Thoracic aorta (tissue), 2 donors: ENCODE data around the gene STAT4. TPM values are rescaled to one million over a fixed set of nuclear protein-coding genes. Genes with fewer than 3 reads are reported as not detected.

Source experiments
- ATAC-seq: fragments of 150-250 bp; one replicate; pipeline ENCODE4 v1.8.0; 2017; ENCODE audit warnings: low read depth; ENCODE audit not compliant: insufficient number of reproducible peaks, low FRiP score
- DNase-seq: peaks from one replicate; pipeline ENCODE4 v3.0.0-alpha.2; 2020; ENCODE audit warnings: low spot score
- H3K27ac ChIP-seq, 2 donors: fragments of 200-600 bp; sonication (generic); 1 replicate in 1 of 2; 2 replicates in 1 of 2; pipeline ENCODE4 v1.5.1; 2016; ENCODE audit warnings: mild to moderate bottlenecking in 2 of 2, moderate library complexity in 2 of 2
- H3K27me3 ChIP-seq: fragments of 200-600 bp; sonication (generic); replicated peaks from 2 replicates; pipeline ENCODE4 v1.6.0; 2016; ENCODE audit warnings: mild to moderate bottlenecking; ENCODE audit not compliant: insufficient read depth
- H3K36me3 ChIP-seq: fragments of 200-600 bp; sonication (generic); one replicate; pipeline ENCODE4 v1.5.1; 2016
- H3K4me1 ChIP-seq, 2 donors: fragments of 200-600 bp; sonication (generic); 1 replicate in 1 of 2; 2 replicates in 1 of 2; pipeline versions ENCODE4 v1.5.1 to v1.6.0; 2016; ENCODE audit warnings: low read depth in 2 of 2, mild to moderate bottlenecking in 1 of 2; ENCODE audit not compliant: control insufficient read depth in 1 of 2
- H3K4me3 ChIP-seq: fragments of 200-600 bp; sonication (generic); 2 replicates; pipeline ENCODE4 v1.5.1; 2016; ENCODE audit warnings: mild to moderate bottlenecking
- H3K9me3 ChIP-seq: fragments of 200-600 bp; sonication (generic); 2 replicates; pipeline ENCODE4 v1.5.1; 2016
- CTCF ChIP-seq: fragments of 200-600 bp; sonication (generic); IDR thresholded peaks from one replicate; pipeline ENCODE4 v1.5.1; 2019; ENCODE audit warnings: antibody characterized with exemption
- total RNA-seq, 2 donors: library from RNA; depleted of rRNA; stranded (reverse); fragments of >200 nt; gene quantifications; one replicate each; pipeline versions ENCODE4 v1.1.0 to v1.2.3, GENCODE V29; 2016

The STAT4 gene
- total RNA-seq, 2 donors from 2014 or later = 2.7 to 6.6 TPM

GRCh38 chr2:190981333-190981732 is 169.5 kb downstream of the STAT4 start:
- TF ChIP-seq CTCF = no peak
- H3K4me3 ChIP-seq = no peak overlapping the region
- DNase-seq (no peak), ATAC-seq (no peak)
- H3K36me3 ChIP-seq = peaks cover 42% of the 10 kb centered on the region
- no peak overlapping the region for H3K27ac ChIP-seq
- peaks cover 0 to 18% of the 10 kb centered on the region in 2 donors for H3K4me1 ChIP-seq
- no peaks in the 10 kb centered on the region for H3K27me3 ChIP-seq
- H3K9me3 ChIP-seq = no peaks in the 10 kb centered on the region

GRCh38 chr2:190980630-190981209 is 170.1 kb downstream of the STAT4 start:
- ATAC-seq (no peak), DNase-seq (no peak)
- Histone ChIP-seq H3K9me3 (no peaks in the 10 kb centered on the region), H3K27ac (no peak overlapping the region), H3K27me3 (no peaks in the 10 kb centered on the region), H3K36me3 (peaks cover 42% of the 10 kb centered on the region), H3K4me3 (no peak overlapping the region), H3K4me1 (peaks cover 0 to 18% of the 10 kb centered on the region in 2 donors)
- TF ChIP-seq CTCF = no peak

- Histone ChIP-seq H3K4me3 (no peak overlapping the region), H3K4me1 (peaks cover 0 to 21% of the 10 kb centered on the region in 2 donors), H3K27ac (no peak overlapping the region), H3K27me3 (no peaks in the 10 kb centered on the region), H3K9me3 (no peaks in the 10 kb centered on the region), H3K36me3 (peaks cover 40% of the 10 kb centered on the region)
- TF ChIP-seq CTCF = no peak
- ATAC-seq = no peak
- DNase-seq = no peak
Observed at GRCh38 chr2:190979906-190980629, 170.7 kb downstream of the STAT4 start.

Other genes starting within 250 kb of the STAT4 start
- 10 to 100 TPM; 67.4 to 82.6 TPM for gene STAT1, start 136.8 kb downstream of the STAT4 start, total RNA-seq
- 10 to 100 TPM; 74.7 to 79.4 TPM for gene MYO1B, start 94.4 kb upstream of the STAT4 start, total RNA-seq